Esophagus squamous epithelium (tissue), 5 donors: ENCODE results near the gene SPTBN4. TPM values are rescaled to one million over a fixed set of nuclear protein-coding genes. Genes with fewer than 3 reads are reported as not detected.

ENCODE experiments used
- DNase-seq: peaks from one replicate; lab custom pipeline; 2025; lab: John Stamatoyannopoulos, UW
- H3K27ac ChIP-seq, 4 donors: fragments of 200-600 bp; sonication (generic); one replicate each; pipeline ENCODE4 v1.5.1; 2016 to 2019; ENCODE audit warnings: mild to moderate bottlenecking in 1 of 4
- H3K27me3 ChIP-seq, 4 donors: fragments of 200-600 bp; sonication (generic); 1 replicate in 3 of 4; 2 replicates in 1 of 4; pipeline versions ENCODE4 v1.5.1 to v1.6.0; 2017 to 2021; ENCODE audit warnings: antibody characterized with exemption in 1 of 4
- H3K36me3 ChIP-seq, 3 donors: fragments of 200-600 bp; sonication (generic); one replicate each; pipeline ENCODE4 v1.5.1; 2016 to 2019
- H3K4me1 ChIP-seq, 3 donors: fragments of 200-600 bp; sonication (generic); one replicate each; pipeline ENCODE4 v1.5.1; 2017 to 2019
- H3K4me3 ChIP-seq, 4 donors: fragments of 200-600 bp; sonication (generic); 1 replicate in 3 of 4; 2 replicates in 1 of 4; pipeline ENCODE4 v1.5.1; 2016 to 2019; ENCODE audit warnings: mild to moderate bottlenecking in 2 of 4, moderate library complexity in 1 of 4
- H3K9me3 ChIP-seq, 3 donors: fragments of 200-600 bp; sonication (generic); one replicate each; pipeline ENCODE4 v1.5.1; 2016 to 2019
- POLR2A ChIP-seq, 4 donors: fragments of 450-650 bp; IDR thresholded peaks; one replicate each; pipeline ENCODE4 v1.6.1; 2017; ENCODE audit warnings: antibody characterized with exemption in 4 of 4, mild to moderate bottlenecking in 4 of 4, moderate library complexity in 3 of 4
- WGBS, 2 donors: methylation state at CpG; one replicate each; pipeline ENCODE4 v1.1.5; 2018; 5-methylcytosine and 5-hydroxymethylcytosine counted together
- intact Hi-C: fragments of 100-400 bp; cut with DNase I; formaldehyde crosslinking; loops from one replicate; pipeline ENCODE4 v1.15.0; 2022
- total RNA-seq, 4 donors: library from RNA; depleted of rRNA; stranded (reverse); fragments of >200 nt; gene quantifications; one replicate each; pipeline ENCODE4 v1.1.0, GENCODE V29; 2016
- TF ChIP-seq, protein P1 (sequence below), 6 experiments: fragments of 450-650 bp in 4 of 6; fragments of 200-600 bp in 2 of 6; sonication (generic) in 2 of 6; IDR thresholded peaks; one replicate each; pipeline ENCODE4 v1.5.1; 2016 to 2019; ENCODE audit warnings: antibody characterized with exemption in 6 of 6, mild to moderate bottlenecking in 4 of 6, moderate library complexity in 4 of 6
- donor health status: DM: yes; HTN: yes; CAD: no.

Gene SPTBN4
- total RNA-seq, 4 donors from 2014 or later = 0.08 to 2.0 (median 1.2) TPM

DNA sequence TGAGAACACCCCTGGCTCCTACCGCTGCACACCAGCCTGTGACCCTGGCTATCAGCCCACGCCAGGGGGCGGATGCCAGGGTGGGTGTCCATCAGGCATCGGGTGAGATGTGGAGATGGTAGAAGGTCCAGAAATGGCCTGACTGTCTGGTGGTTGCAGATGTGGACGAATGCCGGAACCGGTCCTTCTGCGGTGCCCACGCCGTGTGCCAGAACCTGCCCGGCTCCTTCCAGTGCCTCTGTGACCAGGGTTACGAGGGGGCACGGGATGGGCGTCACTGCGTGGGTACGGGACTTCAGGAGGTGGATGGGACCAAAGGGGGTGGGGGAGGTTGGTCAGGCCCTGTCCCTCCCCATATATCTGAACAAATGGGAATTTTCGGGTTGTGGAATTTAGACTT lies 150.1 kb downstream of the SPTBN4 start:
- Histone ChIP-seq H3K27ac (no peak overlapping the region), H3K9me3 (no peaks in the 10 kb centered on the region), H3K4me1 (peaks cover 8 to 53% (median 12%) of the 10 kb centered on the region in 3 donors), H3K4me3 (no peak overlapping the region), H3K27me3 (no peaks in the 10 kb centered on the region), H3K36me3 (peaks cover 13 to 67% (median 14%) of the 10 kb centered on the region in 3 donors)
- TF ChIP-seq POLR2A (IDR thresholded peaks at IDR 0.05) = no peak
- TF ChIP-seq, protein P1, sequence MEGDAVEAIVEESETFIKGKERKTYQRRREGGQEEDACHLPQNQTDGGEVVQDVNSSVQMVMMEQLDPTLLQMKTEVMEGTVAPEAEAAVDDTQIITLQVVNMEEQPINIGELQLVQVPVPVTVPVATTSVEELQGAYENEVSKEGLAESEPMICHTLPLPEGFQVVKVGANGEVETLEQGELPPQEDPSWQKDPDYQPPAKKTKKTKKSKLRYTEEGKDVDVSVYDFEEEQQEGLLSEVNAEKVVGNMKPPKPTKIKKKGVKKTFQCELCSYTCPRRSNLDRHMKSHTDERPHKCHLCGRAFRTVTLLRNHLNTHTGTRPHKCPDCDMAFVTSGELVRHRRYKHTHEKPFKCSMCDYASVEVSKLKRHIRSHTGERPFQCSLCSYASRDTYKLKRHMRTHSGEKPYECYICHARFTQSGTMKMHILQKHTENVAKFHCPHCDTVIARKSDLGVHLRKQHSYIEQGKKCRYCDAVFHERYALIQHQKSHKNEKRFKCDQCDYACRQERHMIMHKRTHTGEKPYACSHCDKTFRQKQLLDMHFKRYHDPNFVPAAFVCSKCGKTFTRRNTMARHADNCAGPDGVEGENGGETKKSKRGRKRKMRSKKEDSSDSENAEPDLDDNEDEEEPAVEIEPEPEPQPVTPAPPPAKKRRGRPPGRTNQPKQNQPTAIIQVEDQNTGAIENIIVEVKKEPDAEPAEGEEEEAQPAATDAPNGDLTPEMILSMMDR (IDR thresholded peaks at IDR 0.05) = no peak
- intact Hi-C loops = no loop called here
- no peak for DNase-seq
- WGBS, 2 donors = 95 to 100% methylated on average over 1 to 7 of the region's 17 CpGs

DNA sequence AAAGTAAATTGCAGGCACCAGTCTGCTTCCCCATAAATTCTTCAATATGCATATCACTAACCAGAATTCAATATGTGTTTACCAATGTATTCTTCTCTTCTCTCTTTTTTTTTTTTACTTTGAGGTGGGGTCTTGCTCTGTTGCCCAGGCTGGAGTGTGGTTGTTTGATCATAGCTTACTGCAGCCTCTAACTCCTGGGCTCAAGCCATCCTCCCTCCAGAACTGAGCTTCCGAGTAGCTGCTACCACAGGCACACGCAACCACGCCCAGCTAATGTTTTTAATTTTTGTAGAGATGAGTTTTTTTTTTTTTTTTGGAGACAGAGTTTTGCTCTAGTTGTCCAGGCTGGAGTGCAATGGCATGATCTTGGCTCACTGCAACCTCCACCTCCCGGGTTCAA lies 151.2 kb downstream of the SPTBN4 start:
- no peaks in the 10 kb centered on the region for H3K27me3 ChIP-seq
- 80 to 86% methylated on average over 4 of the region's 4 CpGs for WGBS, 2 donors
- no peaks in the 10 kb centered on the region for H3K9me3 ChIP-seq
- no peak for DNase-seq
- H3K27ac ChIP-seq = no peak overlapping the region
- H3K4me3 ChIP-seq = no peak overlapping the region
- intact Hi-C loops = no loop called here
- peaks cover 8 to 53% (median 11%) of the 10 kb centered on the region in 3 donors for H3K4me1 ChIP-seq
- peaks cover 21 to 77% (median 25%) of the 10 kb centered on the region in 3 donors for H3K36me3 ChIP-seq
- TF ChIP-seq, protein P1 (IDR thresholded peaks at IDR 0.05) = no peak
- TF ChIP-seq POLR2A (IDR thresholded peaks at IDR 0.05) = no peak

DNA sequence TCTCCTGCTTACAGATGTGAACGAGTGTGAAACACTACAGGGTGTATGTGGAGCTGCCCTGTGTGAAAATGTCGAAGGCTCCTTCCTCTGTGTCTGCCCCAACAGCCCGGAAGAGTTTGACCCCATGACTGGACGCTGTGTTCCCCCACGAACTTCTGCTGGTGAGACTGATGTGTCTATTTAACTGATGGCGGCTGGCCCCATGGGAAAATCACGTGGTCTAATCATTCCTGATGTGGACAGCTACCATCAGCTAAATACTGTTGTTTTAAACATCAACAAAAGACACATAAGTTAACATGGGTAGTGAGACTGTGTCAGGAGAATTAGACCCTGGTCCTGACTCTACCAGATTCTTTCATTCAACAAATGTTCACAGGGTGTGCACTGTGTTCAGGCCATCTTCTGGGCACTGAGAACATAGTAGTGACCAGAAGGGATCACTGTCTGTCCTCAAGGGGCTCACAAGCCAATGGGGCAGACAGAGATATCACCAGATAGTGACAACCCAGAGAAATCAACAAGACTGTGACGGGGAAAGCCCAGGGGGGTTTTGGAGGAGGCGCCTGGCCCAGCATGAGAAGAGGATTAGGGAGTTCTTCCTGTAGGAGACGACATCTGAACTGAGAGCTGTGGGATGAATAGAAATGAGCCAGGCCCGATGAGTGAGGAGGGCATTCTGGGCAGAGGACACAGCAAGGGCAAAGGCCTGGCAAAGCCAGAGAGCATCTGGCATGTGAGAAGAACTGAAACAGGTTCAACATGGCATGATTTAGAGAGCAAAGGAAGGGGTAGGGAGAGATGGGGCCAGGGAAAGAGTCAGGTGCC lies 152.7 kb downstream of the SPTBN4 start:
- Histone ChIP-seq H3K36me3 (peaks cover 21 to 92% (median 25%) of the 10 kb centered on the region in 3 donors), H3K4me1 (peaks cover 4 to 52% (median 7%) of the 10 kb centered on the region in 3 donors), H3K9me3 (no peaks in the 10 kb centered on the region), H3K27me3 (no peaks in the 10 kb centered on the region), H3K4me3 (no peak overlapping the region), H3K27ac (no peak overlapping the region)
- intact Hi-C loops = no loop called here
- 73 to 78% methylated on average over 9 to 11 of the region's 11 CpGs for WGBS, 2 donors
- DNase-seq = no peak
- TF ChIP-seq, protein P1 (IDR thresholded peaks at IDR 0.05) = no peak
- TF ChIP-seq POLR2A (IDR thresholded peaks at IDR 0.05) = no peak

DNA sequence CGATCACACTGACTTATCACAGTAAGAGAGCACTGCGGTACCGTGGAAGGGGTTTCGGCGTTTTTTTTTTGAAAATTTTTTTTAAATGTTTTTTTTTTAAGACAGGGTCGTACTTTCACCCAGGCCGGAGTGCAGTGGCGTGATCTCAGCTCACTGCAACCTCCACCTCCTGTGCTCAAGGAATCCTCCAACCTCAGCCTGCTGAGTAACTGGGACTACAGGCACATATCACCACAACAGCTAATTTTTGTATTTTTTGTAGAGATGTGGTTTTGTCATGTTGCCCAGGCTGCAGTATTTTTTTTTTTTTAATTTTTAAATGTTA lies 153.3 kb downstream of the SPTBN4 start:
- Histone ChIP-seq H3K27ac (no peak overlapping the region), H3K4me1 (peaks cover 1 to 47% (median 7%) of the 10 kb centered on the region in 3 donors), H3K9me3 (no peaks in the 10 kb centered on the region), H3K4me3 (no peak overlapping the region), H3K27me3 (no peaks in the 10 kb centered on the region), H3K36me3 (peaks cover 21 to 97% (median 25%) of the 10 kb centered on the region in 3 donors)
- intact Hi-C loops = no loop called here
- TF ChIP-seq POLR2A (IDR thresholded peaks at IDR 0.05) = no peak
- TF ChIP-seq, protein P1 (IDR thresholded peaks at IDR 0.05) = no peak
- DNase-seq = no peak
- 94 to 95% methylated on average over 8 of the region's 8 CpGs for WGBS, 2 donors

DNA sequence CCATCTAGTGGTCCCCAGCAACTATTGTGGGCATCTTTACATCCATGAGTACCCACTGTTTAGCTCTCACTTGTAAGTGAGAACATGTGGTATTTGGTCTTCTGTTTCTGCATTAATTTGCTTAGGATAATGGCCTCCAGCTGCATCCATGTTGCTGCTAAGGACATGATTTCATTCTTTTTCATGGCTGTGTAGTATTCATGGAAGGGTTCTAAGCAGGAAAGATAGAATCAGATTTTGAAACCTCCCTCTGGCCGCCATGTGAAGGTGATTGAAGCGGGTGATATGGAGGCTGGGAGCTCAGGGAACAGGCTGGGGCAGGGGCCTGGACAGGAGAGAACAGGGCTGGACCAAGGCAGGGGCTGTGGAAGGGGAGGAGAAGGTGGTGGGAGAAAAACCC lies 154.5 kb downstream of the SPTBN4 start:
- Histone ChIP-seq H3K9me3 (no peaks in the 10 kb centered on the region), H3K27me3 (no peaks in the 10 kb centered on the region), H3K4me3 (no peak overlapping the region), H3K27ac (no peak overlapping the region), H3K36me3 (peaks cover 29 to 99% (median 35%) of the 10 kb centered on the region in 3 donors), H3K4me1 (peaks cover 0 to 35% (median 4%) of the 10 kb centered on the region in 3 donors)
- intact Hi-C loops = no loop called here
- TF ChIP-seq, protein P1 (IDR thresholded peaks at IDR 0.05) = no peak
- TF ChIP-seq POLR2A (IDR thresholded peaks at IDR 0.05) = no peak
- DNase-seq = no peak
- WGBS, 2 donors = 50 to 100% methylated on average over 2 of the region's 2 CpGs
